HG03039 (cell line): ENCODE data around the gene TYRO3.
"Not testable (repeated sequence)": the region's sequence is repeated elsewhere in the genome, so short reads cannot be mapped to it uniquely, and the experiment has no call there.

Source experiments
- ATAC-seq: cut with Tn5 transposase; IDR thresholded peaks from one replicate; pipeline ENCODE4 v1.9.1; 2021; ENCODE audit warnings: mild to moderate bottlenecking, moderate library complexity; ENCODE audit not compliant: unreplicated experiment

TYRO3 gene

GRCh38 chr15:41553731-41554130, 5.3 kb upstream of the TYRO3 start:
- ATAC-seq = no peak

- no peak for ATAC-seq
Measured at GRCh38 chr15:41554343-41554742, 4.7 kb upstream of the TYRO3 start.

GRCh38 chr15:41554915-41555314, 4.1 kb upstream of the TYRO3 start:
- ATAC-seq = no peak

GRCh38 chr15:41556677-41557076, 2.3 kb upstream of the TYRO3 start:
- ATAC-seq = no peak

- ATAC-seq = no peak
Measured at GRCh38 chr15:41557673-41558399, 1.2 kb upstream of the TYRO3 start.

GRCh38 chr15:41559239-41559782, 299 bp downstream of the TYRO3 start:
- ATAC-seq = no peak

GRCh38 chr15:41560572-41560874, 1.5 kb downstream of the TYRO3 start:
- no peak for ATAC-seq

- no peak for ATAC-seq
Measured at GRCh38 chr15:41561104-41561776, 2.2 kb downstream of the TYRO3 start.

- no peak for ATAC-seq
Measured at GRCh38 chr15:41561777-41562145, 2.7 kb downstream of the TYRO3 start.

GRCh38 chr15:41562244-41562643, 3.2 kb downstream of the TYRO3 start:
- ATAC-seq = no peak

GRCh38 chr15:41562784-41563198, 3.8 kb downstream of the TYRO3 start:
- ATAC-seq = no peak

- no peak for ATAC-seq
Measured at GRCh38 chr15:41564286-41564959, 5.4 kb downstream of the TYRO3 start.

GRCh38 chr15:41564960-41565502, 6.0 kb downstream of the TYRO3 start:
- no peak for ATAC-seq

GRCh38 chr15:41565702-41566101, 6.7 kb downstream of the TYRO3 start:
- no peak for ATAC-seq

- no peak for ATAC-seq
Measured at GRCh38 chr15:41566121-41566885, 7.3 kb downstream of the TYRO3 start.

- ATAC-seq = no peak
Measured at GRCh38 chr15:41567261-41567660, 8.2 kb downstream of the TYRO3 start.

GRCh38 chr15:41567862-41568261, 8.8 kb downstream of the TYRO3 start:
- ATAC-seq = no peak

- no peak for ATAC-seq
Measured at GRCh38 chr15:41568350-41569017, 9.5 kb downstream of the TYRO3 start.

- not testable (repeated sequence) for ATAC-seq
Measured at GRCh38 chr15:41569232-41569631, 10.2 kb downstream of the TYRO3 start.

GRCh38 chr15:41570764-41571163, 11.8 kb downstream of the TYRO3 start:
- ATAC-seq = no peak
